Prostate gland (tissue), 2 donors: ENCODE measurements around the gene BAG3.

Experiments
- CTCF ChIP-seq, 4 experiments: fragments of 200-600 bp in 2 of 4; fragments of 450-650 bp in 2 of 4; sonication (generic) in 2 of 4; IDR thresholded peaks; 1 replicate in 3 of 4; 2 replicates in 1 of 4; pipeline ENCODE4 v1.5.1; 2016 to 2019; ENCODE audit warnings: antibody characterized with exemption in 4 of 4, mild to moderate bottlenecking in 2 of 4, moderate library complexity in 2 of 4
- POLR2A ChIP-seq: fragments of 450-650 bp; IDR thresholded peaks from one replicate; pipeline ENCODE4 v1.6.1; 2016; ENCODE audit warnings: antibody characterized with exemption, mild to moderate bottlenecking

DNA sequence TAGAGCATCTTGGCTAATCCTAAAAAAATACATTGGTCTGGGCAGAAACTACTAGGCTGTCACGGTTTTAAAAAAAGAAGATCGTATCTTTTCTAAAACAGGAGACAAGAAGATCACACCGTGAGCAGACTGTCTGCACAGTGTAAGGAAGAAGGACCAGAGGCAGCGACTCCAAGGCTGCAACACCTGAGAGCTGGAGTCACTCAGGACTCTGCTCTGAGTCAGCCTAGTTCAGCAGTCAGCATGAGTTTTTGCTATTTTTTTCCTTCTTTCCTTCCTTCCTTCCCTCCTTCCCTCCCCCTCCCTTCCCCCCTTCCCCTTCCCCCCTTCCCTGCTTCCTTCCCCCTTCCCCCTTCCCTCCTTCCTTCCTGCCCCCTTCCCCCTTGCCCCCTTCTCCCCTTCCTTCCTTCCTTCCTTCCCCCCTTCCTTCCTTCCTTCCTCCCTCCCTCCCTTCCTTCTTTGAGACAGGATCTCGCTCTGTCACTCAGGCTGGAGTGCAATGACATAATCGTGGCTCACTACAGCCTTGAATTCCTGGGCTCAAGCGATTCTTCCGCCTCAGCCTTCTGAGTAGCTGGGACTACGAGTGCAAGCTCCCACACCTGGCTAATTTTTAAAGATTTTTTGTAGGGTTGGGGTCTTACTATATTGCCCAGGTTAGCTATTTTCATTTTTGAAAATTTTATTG lies 24.4 kb downstream of the BAG3 start:
- no peak for TF ChIP-seq CTCF (IDR thresholded peaks at IDR 0.05)
- TF ChIP-seq POLR2A = no peak
